Measurements from ENCODE around the gene CDKN3. TPM values are rescaled to one million over a fixed set of nuclear protein-coding genes. Genes with fewer than 3 reads are reported as not detected.
"Not testable (repeated sequence)": the region's sequence is repeated elsewhere in the genome, so short reads cannot be mapped to it uniquely, and the experiment has no call there.

The CDKN3 gene
- total and polyA plus RNA-seq, 9 donors, result 0.56 to 3.1 (median 2.2) TPM

DNA sequence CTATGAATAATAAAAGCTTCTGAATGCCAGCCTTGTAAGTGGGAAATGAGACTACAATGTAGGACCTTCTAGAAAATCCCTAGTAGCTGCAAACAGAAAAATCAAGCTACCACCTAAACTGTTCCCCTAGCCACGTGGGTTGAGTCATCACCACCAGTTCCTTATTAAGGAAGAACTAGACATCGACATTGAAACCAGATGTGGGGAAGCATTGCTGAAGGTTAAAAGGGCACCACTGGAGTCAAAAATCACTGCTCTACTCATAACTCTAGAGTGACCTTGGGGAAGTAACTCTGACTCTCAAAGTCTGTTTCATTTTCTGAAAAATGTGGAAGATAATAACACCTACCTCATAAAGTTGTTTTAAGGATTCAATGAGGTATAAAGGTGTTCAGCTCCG is 53.7 kb downstream of the CDKN3 start:
- no peak for TF ChIP-seq POLR2A (IDR thresholded peaks at IDR 0.05)
- no peak for TF ChIP-seq EP300 (IDR thresholded peaks at IDR 0.05)
- TF ChIP-seq, protein P1, sequence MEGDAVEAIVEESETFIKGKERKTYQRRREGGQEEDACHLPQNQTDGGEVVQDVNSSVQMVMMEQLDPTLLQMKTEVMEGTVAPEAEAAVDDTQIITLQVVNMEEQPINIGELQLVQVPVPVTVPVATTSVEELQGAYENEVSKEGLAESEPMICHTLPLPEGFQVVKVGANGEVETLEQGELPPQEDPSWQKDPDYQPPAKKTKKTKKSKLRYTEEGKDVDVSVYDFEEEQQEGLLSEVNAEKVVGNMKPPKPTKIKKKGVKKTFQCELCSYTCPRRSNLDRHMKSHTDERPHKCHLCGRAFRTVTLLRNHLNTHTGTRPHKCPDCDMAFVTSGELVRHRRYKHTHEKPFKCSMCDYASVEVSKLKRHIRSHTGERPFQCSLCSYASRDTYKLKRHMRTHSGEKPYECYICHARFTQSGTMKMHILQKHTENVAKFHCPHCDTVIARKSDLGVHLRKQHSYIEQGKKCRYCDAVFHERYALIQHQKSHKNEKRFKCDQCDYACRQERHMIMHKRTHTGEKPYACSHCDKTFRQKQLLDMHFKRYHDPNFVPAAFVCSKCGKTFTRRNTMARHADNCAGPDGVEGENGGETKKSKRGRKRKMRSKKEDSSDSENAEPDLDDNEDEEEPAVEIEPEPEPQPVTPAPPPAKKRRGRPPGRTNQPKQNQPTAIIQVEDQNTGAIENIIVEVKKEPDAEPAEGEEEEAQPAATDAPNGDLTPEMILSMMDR (IDR thresholded peaks at IDR 0.05), result no peak
- Histone ChIP-seq H3K4me3 (no peak overlapping the region), H3K27me3 (no peaks in the 10 kb centered on the region), H3K9me3 (no peaks in the 10 kb centered on the region), H3K36me3 (no peaks in the 10 kb centered on the region), H3K4me1 (ENCODE audit: insufficient read depth) (peaks cover 5% of the 10 kb centered on the region), H3K27ac (no peak overlapping the region)
- intact Hi-C loops (cut with DNase I), result no loop called here
- 8 to 12% (median 10%) methylated on average over 3 of the region's 3 CpGs for WGBS, 3 donors
- no peak for DNase-seq

DNA sequence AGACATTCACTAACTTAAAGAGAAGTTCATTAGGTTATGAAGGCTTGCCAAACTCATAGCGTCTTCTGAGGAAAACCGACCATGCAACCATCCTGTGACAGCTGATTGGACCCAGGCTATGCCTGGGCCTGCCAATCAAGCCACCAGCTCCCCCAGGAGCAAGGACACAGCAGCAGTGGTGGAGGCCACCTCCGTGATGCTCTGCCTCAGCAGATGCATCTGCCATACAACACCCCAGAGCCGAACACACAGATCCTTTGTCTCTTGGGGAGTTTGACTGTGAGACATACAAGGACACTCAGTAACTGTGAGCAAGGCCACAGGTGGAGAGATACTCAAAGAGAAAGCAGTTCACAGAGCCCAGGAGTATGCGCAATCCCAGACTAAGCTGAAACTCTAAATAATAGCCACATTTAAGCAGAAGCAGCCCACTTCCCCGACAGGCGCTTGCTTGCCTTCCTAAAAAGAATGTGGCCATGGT is 54.4 kb downstream of the CDKN3 start:
- H3K4me3 ChIP-seq, result no peak overlapping the region
- H3K27me3 ChIP-seq, result no peaks in the 10 kb centered on the region
- 60 to 72% (median 68%) methylated on average over 7 of the region's 7 CpGs for WGBS, 3 donors
- TF ChIP-seq EP300 (IDR thresholded peaks at IDR 0.05) (no peak), POLR2A (IDR thresholded peaks at IDR 0.05) (no peak)
- TF ChIP-seq, protein P1 (IDR thresholded peaks at IDR 0.05), result no peak
- H3K36me3 ChIP-seq, result no peaks in the 10 kb centered on the region
- H3K9me3 ChIP-seq, result no peaks in the 10 kb centered on the region
- peaks cover 3% of the 10 kb centered on the region for H3K4me1 ChIP-seq (ENCODE audit: insufficient read depth)
- no peak for DNase-seq
- H3K27ac ChIP-seq, result no peak overlapping the region
- intact Hi-C loops (cut with DNase I), result no loop called here

DNA sequence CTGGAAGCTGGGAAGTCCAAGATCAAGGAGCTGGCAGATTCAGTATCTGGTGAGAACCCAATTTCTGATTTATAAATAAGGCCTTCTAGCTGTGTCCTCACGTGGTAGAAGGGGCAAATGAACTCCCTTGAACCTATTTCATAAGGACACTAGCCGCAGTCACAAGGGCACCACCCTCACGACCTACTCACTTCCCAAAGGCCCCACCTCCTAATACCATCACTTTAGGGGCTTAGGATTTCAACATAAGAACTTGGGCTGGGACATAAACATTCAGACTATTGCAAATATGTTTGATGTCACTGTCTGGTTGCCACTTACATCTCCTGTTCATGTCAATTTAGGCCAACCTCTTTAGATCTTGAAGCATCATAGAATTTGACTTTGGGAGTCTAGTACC is 55.2 kb downstream of the CDKN3 start:
- WGBS, 3 donors, result 85 to 91% (median 87%) methylated on average over 3 of the region's 3 CpGs
- Histone ChIP-seq H3K4me1 (ENCODE audit: insufficient read depth) (no peaks in the 10 kb centered on the region), H3K4me3 (no peak overlapping the region), H3K27ac (no peak overlapping the region), H3K9me3 (no peaks in the 10 kb centered on the region), H3K27me3 (no peaks in the 10 kb centered on the region), H3K36me3 (no peaks in the 10 kb centered on the region)
- intact Hi-C loops (cut with DNase I), result no loop called here
- TF ChIP-seq, protein P1 (IDR thresholded peaks at IDR 0.05), result no peak
- TF ChIP-seq POLR2A (IDR thresholded peaks at IDR 0.05) (no peak), EP300 (IDR thresholded peaks at IDR 0.05) (no peak)
- DNase-seq, result no peak

DNA sequence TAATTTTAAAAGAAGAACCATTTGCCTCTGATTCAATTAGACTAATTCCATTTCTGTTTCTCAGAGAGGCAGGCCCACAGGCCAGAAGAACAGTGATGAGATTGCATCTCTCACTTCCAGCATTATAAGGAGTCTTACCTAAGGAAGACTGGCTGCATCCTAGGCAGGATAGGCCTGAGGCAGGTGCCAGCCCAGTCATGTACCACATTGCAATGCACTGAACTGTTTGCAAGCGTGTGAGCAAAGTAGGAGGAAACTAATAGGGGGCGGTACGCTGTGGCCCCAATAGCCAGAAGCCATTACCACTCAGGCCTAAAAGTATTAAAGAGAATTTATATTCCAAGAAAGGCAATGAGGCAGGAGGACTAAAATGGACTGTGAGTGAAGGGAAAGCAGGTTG is 56.4 kb downstream of the CDKN3 start:
- intact Hi-C loops (cut with DNase I), result no loop called here
- WGBS, 3 donors, result 93 to 98% (median 96%) methylated on average over 3 of the region's 3 CpGs
- TF ChIP-seq, protein P1 (IDR thresholded peaks at IDR 0.05), result no peak
- no peak for TF ChIP-seq POLR2A (IDR thresholded peaks at IDR 0.05)

DNA sequence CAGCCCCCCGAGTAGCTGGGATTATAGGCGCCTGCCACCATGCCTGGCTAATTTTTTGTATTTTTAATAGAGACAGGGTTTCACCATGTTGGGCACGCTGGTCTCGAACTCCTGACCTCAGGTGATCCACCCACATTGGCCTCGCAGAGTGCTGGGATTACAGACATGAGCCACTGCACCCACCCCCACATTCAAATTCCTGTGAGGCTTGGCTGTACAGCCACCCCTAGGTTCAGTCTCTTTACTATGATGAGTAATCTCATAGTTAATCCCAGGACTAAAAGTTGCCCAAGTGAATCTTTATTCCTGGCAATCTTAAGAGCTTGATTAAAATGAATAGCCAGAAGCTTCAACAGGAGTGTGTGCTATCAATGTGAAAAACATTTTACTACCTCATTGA is 57.2 kb downstream of the CDKN3 start:
- H3K27me3 ChIP-seq; H3K9me3 ChIP-seq; H3K4me3 ChIP-seq; intact Hi-C loops (cut with DNase I); H3K27ac ChIP-seq; H3K36me3 ChIP-seq; H3K4me1 ChIP-seq (ENCODE audit: insufficient read depth); DNase-seq: not testable (repeated sequence)
- 87 to 90% (median 87%) methylated on average over 5 of the region's 5 CpGs for WGBS, 3 donors

More for the DNA sequence above, 56.4 kb downstream of the CDKN3 start:
- no peak overlapping the region for H3K27ac ChIP-seq
- H3K36me3 ChIP-seq, result no peaks in the 10 kb centered on the region
- H3K27me3 ChIP-seq, result no peaks in the 10 kb centered on the region
- H3K9me3 ChIP-seq, result no peaks in the 10 kb centered on the region
- H3K4me1 ChIP-seq (ENCODE audit: insufficient read depth), result no peaks in the 10 kb centered on the region
- H3K4me3 ChIP-seq, result no peak overlapping the region
- no peak for DNase-seq
